Thyroid gland (tissue), 4 donors: ENCODE data around the gene DLGAP5.

Experiments used
- CTCF ChIP-seq, 6 experiments: fragments of 200-600 bp in 3 of 6; fragments of 450-650 bp in 3 of 6; sonication (generic) in 3 of 6; IDR thresholded peaks; one replicate each; pipeline ENCODE4 v1.5.1; 2016 to 2019; ENCODE audit warnings: antibody characterized with exemption in 6 of 6, mild to moderate bottlenecking in 2 of 6, inconsistent platforms in 1 of 6, moderate library complexity in 1 of 6
- POLR2A ChIP-seq, 2 donors: fragments of 450-650 bp; IDR thresholded peaks; one replicate each; pipeline ENCODE4 v1.6.1; 2017; ENCODE audit warnings: antibody characterized with exemption in 2 of 2, mild to moderate bottlenecking in 2 of 2, moderate library complexity in 1 of 2

GRCh38 chr14:55194656-55195355 lies 3.4 kb upstream of the DLGAP5 start:
- TF ChIP-seq POLR2A (IDR thresholded peaks at IDR 0.05): no peak
- TF ChIP-seq CTCF (IDR thresholded peaks at IDR 0.05): no peak
